Breast epithelium (tissue), 4 donors: ENCODE measurements around the gene BACH2. TPM values are rescaled to one million over a fixed set of nuclear protein-coding genes. Genes with fewer than 3 reads are reported as not detected.

Experiments used
- DNase-seq, 2 donors: peaks; one replicate each; pipeline ENCODE4 v3.0.0-alpha.2; 2019; ENCODE audit warnings: low spot score in 2 of 2
- H3K27ac ChIP-seq, 2 donors: fragments of 200-600 bp; sonication (generic) in 1 of 2; one replicate each; pipeline ENCODE4 v1.5.1; 2016 to 2019; ENCODE audit warnings: mild to moderate bottlenecking in 1 of 2
- H3K27me3 ChIP-seq, 2 donors: fragments of 200-600 bp; sonication (generic) in 1 of 2; one replicate each; pipeline versions ENCODE4 v1.5.1 to v1.6.0; 2017 to 2019; ENCODE audit warnings: control low read depth in 1 of 2, mild to moderate bottlenecking in 1 of 2
- H3K36me3 ChIP-seq: fragments of 200-600 bp; one replicate; pipeline ENCODE4 v1.5.1; 2019
- H3K4me1 ChIP-seq, 2 donors: fragments of 200-600 bp; sonication (generic); one replicate each; pipeline ENCODE4 v1.5.1; 2016 to 2019; ENCODE audit warnings: control low read depth in 1 of 2
- H3K4me3 ChIP-seq, 3 donors: fragments of 200-600 bp; sonication (generic); 1 replicate in 2 of 3; 2 replicates in 1 of 3; pipeline ENCODE4 v1.5.1; 2016 to 2019; ENCODE audit warnings: mild to moderate bottlenecking in 3 of 3, moderate library complexity in 2 of 3
- H3K9me3 ChIP-seq, 2 donors: fragments of 200-600 bp; sonication (generic) in 1 of 2; one replicate each; pipeline ENCODE4 v1.5.1; 2016 to 2019; ENCODE audit warnings: control low read depth in 1 of 2
- CTCF ChIP-seq, 3 donors: fragments of 450-650 bp; IDR thresholded peaks; one replicate each; pipeline ENCODE4 v1.5.1; 2016 to 2017; ENCODE audit warnings: antibody characterized with exemption in 3 of 3, mild to moderate bottlenecking in 3 of 3, moderate library complexity in 3 of 3
- POLR2A ChIP-seq: fragments of 450-650 bp; IDR thresholded peaks from one replicate; pipeline ENCODE4 v1.6.1; 2016; ENCODE audit warnings: antibody characterized with exemption, mild to moderate bottlenecking, moderate library complexity
- POLR2AphosphoS5 ChIP-seq, 3 donors: sonication (generic); formaldehyde crosslinking; IDR thresholded peaks; one replicate each; pipeline ENCODE4 v1.6.1; 2017; ENCODE audit warnings: antibody characterized with exemption in 3 of 3
- intact Hi-C: fragments of 100-400 bp; cut with DNase I; formaldehyde crosslinking; loops from one replicate; pipeline ENCODE4 v1.15.1; 2023; ENCODE audit warnings: low total_unique reads
- total RNA-seq, 3 donors: library from RNA; depleted of rRNA; stranded (reverse); fragments of >200 nt; gene quantifications; one replicate each; pipeline ENCODE4 v1.1.0, GENCODE V29; 2016

BACH2 gene
- total RNA-seq, 3 donors from 2014 or later = 6.2 to 13.8 (median 7.0) TPM

DNA sequence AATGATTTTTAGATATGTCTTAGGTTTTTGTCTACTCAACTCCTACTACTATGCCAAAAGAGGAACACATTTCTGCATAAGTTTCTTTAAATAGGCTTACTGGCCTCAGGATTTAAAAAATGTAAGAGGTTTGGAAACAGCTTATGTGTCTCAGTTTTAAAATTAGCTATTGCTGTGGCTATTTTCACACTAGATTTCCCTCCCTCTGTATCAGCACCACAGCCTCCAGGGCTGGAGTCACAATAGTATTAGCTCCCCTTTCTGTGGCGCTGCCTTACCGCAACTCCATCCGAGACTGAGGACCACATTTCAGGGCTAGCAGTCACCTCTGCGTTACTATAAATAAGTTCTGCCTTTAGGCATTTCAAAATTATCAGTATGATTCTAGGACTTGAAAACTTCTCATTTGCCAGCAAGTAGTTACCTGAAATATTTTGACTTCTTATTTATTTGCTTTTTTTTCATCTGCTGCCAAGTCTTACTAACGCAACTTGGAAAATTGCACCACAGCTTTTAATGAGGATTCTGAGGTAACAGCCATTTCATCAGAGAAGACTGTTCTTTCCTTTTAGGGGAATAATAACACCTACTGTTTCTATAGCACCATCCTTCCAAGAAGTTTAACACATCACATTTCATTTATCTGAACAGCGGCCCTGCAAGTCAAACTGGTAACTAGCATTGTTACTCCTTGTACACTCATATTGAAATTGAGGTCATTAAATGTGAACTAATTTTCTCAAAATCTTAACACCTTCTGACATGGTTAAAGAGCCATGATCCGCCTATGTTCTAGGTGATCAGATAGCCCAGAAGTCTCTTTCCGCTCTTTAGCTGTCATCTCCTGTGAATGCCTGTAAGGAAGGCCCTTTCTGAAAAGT lies 296.5 kb downstream of the BACH2 start:
- TF ChIP-seq POLR2AphosphoS5 (IDR thresholded peaks at IDR 0.05) = peak in 1 of 3 donors; percentile 24
- TF ChIP-seq POLR2A = no peak
- Histone ChIP-seq H3K36me3 (no peaks in the 10 kb centered on the region), H3K27me3 (no peaks in the 10 kb centered on the region), H3K4me1 (peaks cover 0 to 5% of the 10 kb centered on the region in 2 donors), H3K4me3 (no peak overlapping the region), H3K9me3 (no peaks in the 10 kb centered on the region), H3K27ac (peak overlapping the region; percentile 81 to 90)
- peak in 1 of 2 donors; percentile 59 for DNase-seq
- intact Hi-C loops = no loop called here

GRCh38 chr6:89999154-89999553 lies 297.5 kb downstream of the BACH2 start:
- peak overlapping the region; percentile 69 to 90 for H3K27ac ChIP-seq
- intact Hi-C loops = no loop called here

DNA sequence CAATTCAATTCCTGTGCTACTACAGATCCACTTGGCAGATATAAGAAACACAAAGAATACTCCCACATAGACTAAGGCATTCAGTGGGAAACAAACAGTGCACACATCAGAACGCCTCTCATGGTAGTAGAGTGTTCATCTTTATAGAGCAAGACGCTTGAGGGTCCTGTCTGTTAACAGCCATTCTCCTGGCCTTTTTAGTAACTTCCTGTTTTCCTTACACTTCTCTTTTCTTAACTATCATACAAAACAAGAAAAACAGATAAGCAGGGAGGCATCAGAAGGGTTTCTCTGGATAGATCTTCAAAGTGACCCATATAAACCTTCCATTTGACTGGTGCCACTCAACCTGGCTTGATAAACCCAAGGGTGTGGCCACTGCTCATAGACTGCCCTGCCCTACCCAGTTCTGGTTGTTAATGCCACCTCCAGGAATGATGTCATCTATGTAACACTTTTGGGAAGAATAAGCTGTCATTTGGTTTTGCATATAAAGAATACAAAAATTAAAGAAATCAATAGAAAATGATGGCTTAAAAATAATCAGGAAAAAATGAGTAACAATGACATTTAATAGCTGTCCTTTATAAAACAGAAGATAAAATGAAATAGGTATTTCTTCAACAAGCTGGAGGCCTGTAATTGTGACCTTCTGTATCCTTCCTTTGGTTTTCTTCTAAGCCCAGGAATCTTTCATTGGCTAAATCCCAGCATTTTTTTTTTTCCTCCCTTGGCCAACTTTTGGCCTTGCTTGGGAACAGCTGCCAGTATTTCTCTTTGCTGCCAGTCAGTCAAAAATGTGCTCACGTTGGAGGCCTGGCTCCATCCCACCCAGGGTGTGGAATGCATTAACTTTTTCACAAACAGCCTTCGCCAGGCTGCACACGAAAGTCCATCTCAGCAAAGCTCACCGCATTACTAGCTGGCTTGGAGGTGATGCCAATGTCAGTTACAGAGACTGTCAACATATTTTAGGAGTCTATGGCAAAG lies 298.9 kb downstream of the BACH2 start:
- H3K4me1 ChIP-seq = peaks cover 0 to 5% of the 10 kb centered on the region in 2 donors
- TF ChIP-seq POLR2A (no peak), POLR2AphosphoS5 (IDR thresholded peaks at IDR 0.05) (peak in 2 of 3 donors; percentile 31 to 41)
- intact Hi-C loops = no loop called here
- no peaks in the 10 kb centered on the region for H3K36me3 ChIP-seq
- no peaks in the 10 kb centered on the region for H3K27me3 ChIP-seq
- H3K4me3 ChIP-seq = no peak overlapping the region
- no peaks in the 10 kb centered on the region for H3K9me3 ChIP-seq
- peak overlapping the region; percentile 70 to 90 for H3K27ac ChIP-seq
- peak in 1 of 2 donors; percentile 71 for DNase-seq

More at GRCh38 chr6:89999154-89999553, 297.5 kb downstream of the BACH2 start:
- Histone ChIP-seq H3K4me1 (peaks cover 0 to 5% of the 10 kb centered on the region in 2 donors), H3K4me3 (no peak overlapping the region), H3K36me3 (no peaks in the 10 kb centered on the region), H3K9me3 (no peaks in the 10 kb centered on the region), H3K27me3 (no peaks in the 10 kb centered on the region)
- peak in 1 of 2 donors; percentile 78 for DNase-seq
- peak in 1 of 3 donors; percentile 36 for TF ChIP-seq POLR2AphosphoS5 (IDR thresholded peaks at IDR 0.05)
- TF ChIP-seq CTCF (IDR thresholded peaks at IDR 0.05) = no peak
- no peak for TF ChIP-seq POLR2A

DNA sequence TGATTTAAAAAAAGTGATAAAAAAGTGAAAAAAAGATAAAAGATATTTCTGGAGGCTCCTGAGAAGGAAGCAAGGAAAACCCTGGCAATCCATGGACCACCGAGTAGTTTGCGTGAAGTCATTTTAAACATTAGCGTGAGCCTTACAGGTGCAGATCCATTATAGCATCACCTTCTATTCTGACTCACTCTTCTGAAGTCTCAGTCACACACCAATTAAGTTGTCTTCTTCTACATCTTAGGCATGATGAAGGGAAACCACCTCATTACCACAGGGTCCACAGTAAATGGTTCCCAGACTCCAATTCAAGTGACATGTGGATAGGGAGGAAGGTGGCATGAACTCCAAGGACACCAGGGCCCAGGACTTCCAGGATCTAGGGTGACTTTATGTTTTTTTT lies 303.2 kb downstream of the BACH2 start:
- Histone ChIP-seq H3K4me1 (no peaks in the 10 kb centered on the region), H3K4me3 (no peak overlapping the region), H3K36me3 (no peaks in the 10 kb centered on the region), H3K27me3 (no peaks in the 10 kb centered on the region), H3K9me3 (no peaks in the 10 kb centered on the region), H3K27ac (no peak overlapping the region)
- no peak for DNase-seq
- intact Hi-C loops = no loop called here
- TF ChIP-seq CTCF (IDR thresholded peaks at IDR 0.05) = no peak
- TF ChIP-seq POLR2A = no peak
- TF ChIP-seq POLR2AphosphoS5 (IDR thresholded peaks at IDR 0.05) = no peak

- Histone ChIP-seq H3K4me1 (no peaks in the 10 kb centered on the region), H3K36me3 (no peaks in the 10 kb centered on the region), H3K27me3 (no peaks in the 10 kb centered on the region), H3K9me3 (no peaks in the 10 kb centered on the region), H3K4me3 (no peak overlapping the region), H3K27ac (no peak overlapping the region)
- intact Hi-C loops = no loop called here
- TF ChIP-seq POLR2AphosphoS5 (IDR thresholded peaks at IDR 0.05) = no peak
- TF ChIP-seq CTCF (IDR thresholded peaks at IDR 0.05) = no peak
- no peak for TF ChIP-seq POLR2A
- DNase-seq = no peak
Measured at GRCh38 chr6:89992818-89993217, 303.8 kb downstream of the BACH2 start.
